NB4 (cell line): Measurements from ENCODE around the gene KCNQ1.

Experiments
- CTCF ChIP-seq: IDR thresholded peaks from one replicate; pipeline ENCODE4 v1.5.1; 2012; ENCODE audit warnings: low read depth, low read length
- MAX ChIP-seq: IDR thresholded peaks from 2 replicates; pipeline ENCODE4 v1.6.1; 2011; ENCODE audit warnings: low read depth, low read length
- POLR2A ChIP-seq: IDR thresholded peaks from 2 replicates; pipeline ENCODE4 v1.6.1; 2011; ENCODE audit warnings: mild to moderate bottlenecking; ENCODE audit not compliant: insufficient read length; ENCODE audit errors: extremely low read depth

DNA sequence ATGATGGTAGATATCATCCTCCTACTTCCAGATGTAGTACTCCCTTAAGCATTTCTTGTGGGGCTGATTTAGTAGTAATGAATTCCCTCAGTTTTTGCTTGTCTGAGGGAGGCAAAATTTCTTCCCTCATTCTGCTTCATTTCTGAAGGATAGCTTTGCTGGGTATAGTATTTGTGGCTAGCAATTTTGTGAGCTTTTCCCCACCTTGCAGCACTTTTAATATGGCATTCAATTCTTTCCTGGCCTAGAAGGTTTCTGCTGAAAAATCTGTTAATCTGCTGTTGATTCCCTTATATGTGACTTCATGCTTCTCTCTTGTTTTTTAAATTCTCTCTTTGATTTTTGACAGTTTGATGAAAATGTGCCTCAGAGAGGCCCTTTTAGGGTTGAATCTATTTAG lies 204.6 kb downstream of the KCNQ1 start:
- TF ChIP-seq MAX: no peak
- no peak for TF ChIP-seq POLR2A
- TF ChIP-seq CTCF: no peak
